ENCODE measurements around the gene COL5A1. TPM values are rescaled to one million over a fixed set of nuclear protein-coding genes. Genes with fewer than 3 reads are reported as not detected.

COL5A1 gene
- polyA plus RNA-seq, 3 donors = 7.0 to 53.3 (median 28.0) TPM

DNA sequence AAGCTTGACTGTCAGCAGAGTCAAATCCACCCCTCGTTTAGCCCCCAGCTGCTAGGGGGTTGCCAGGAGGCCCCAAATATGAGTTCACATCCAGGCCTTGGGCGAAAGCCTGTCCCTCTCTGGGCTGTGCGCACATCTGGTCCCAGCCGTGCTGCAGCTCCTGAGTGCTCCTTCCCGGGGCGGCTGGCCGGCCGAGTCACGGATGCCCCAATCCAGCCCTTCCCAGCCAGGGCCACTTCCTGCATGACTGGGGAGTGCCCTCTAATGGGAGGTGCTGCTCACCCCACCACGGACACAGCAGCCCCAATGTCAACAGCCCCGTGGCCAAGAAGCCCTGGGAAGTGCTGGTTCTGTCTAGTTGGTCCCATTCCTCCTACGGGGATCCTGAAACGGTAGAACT is 135.6 kb downstream of the COL5A1 start:
- H3K27ac ChIP-seq (ENCODE audit: low read depth, low read length) = no peak overlapping the region
- WGBS, 3 donors = 82 to 85% (median 85%) methylated on average over 13 of the region's 13 CpGs

DNA sequence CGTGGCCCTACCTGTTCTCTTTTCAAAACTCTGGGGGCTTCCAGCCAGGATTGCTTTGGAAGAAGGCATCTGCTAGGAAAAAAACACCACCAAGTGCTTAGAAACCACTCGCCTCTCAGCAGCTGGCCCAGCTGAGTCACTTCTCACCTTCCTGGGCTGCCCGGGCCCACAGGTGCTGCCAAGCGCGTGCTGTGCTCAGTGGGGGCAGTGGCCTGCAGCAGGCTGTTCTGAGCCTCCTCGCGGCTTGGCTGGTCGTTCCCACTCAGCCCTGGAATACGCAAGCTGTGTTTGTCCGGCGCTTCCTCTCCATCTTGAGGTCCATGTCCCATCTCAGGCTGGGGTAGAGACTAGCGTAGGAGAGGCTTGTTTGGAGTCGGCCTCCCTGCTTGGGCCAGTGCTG is 136.6 kb downstream of the COL5A1 start:
- no peak overlapping the region for H3K27ac ChIP-seq (ENCODE audit: low read depth, low read length)
- 71 to 85% (median 81%) methylated on average over 13 of the region's 13 CpGs for WGBS, 3 donors

DNA sequence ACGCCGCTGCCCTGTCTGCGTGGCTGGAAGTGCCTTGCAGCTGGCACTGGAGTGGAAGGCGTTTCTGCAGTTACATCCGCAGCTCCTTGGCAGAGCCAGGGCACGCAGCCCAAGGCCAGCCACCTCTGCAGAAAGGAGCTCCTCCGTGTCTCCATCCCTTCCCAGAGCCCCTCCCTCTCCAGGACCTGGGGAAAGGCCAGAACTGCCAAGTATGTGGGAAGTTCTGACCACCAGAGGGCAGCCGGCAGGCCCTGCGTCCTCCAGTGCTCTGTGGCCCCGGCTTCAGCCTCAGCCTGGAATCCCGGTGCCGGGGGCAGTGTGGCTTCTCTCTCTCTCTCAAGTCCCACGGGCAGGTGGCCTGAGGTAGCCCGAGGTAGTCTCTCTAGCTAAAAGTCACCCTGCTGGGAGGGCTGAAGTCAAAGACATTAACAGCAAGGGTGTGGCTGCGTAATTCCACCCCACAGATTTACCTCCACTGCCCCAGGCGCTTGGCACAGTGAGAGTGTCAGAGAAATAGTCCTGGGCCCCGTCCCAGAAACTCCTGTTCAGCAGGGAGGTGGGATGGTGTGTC is 137.3 kb downstream of the COL5A1 start:
- WGBS, 3 donors = 46 to 63% (median 60%) methylated on average over 17 of the region's 17 CpGs
- no peak overlapping the region for H3K27ac ChIP-seq (ENCODE audit: low read depth, low read length)

- no peak overlapping the region for H3K27ac ChIP-seq (ENCODE audit: low read depth, low read length)
- WGBS, 3 donors = 88 to 89% (median 88%) methylated on average over 8 of the region's 8 CpGs
Observed at GRCh38 chr9:134779640-134780039, 138.0 kb downstream of the COL5A1 start.

DNA sequence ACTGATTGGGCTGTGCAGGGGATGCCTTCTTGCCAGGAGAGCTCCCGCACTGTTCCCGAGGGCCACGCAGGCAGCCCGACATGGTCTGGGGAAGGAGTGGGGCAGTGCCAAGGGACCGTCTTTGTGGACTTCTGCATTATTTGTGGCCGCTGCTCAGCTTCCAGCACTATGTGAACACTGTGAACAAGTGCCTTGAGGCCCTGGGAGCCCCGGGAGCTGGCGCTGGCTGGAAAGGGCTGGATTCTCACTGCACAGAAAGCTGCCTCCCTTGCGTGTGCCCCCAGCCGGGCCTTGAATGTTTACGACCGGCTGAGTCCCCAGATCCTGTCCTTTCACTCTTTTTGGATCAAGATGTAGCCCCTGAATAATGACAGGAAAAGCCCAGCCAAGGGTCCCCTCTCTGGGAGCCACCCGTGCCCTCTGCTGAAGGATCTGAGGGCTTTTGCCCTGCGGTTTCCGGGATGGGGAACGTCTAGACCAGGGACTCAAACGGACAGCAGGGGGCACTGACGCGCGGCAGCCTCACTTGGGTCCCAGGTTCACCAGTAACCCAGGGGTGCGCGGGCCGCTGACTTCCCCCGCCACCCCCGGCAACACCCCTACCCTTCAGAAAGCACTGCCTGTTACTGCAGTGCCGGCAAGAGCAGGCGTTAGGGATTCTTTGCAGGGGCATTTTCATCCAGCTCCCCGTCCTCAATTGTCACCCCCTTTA is 140.1 kb downstream of the COL5A1 start:
- H3K27ac ChIP-seq (ENCODE audit: low read depth, low read length) = no peak overlapping the region
- WGBS, 3 donors = 70 to 79% (median 79%) methylated on average over 28 of the region's 28 CpGs

GRCh38 chr9:134782921-134783698 is 141.5 kb downstream of the COL5A1 start:
- no peak overlapping the region for H3K27ac ChIP-seq (ENCODE audit: low read depth, low read length)

DNA sequence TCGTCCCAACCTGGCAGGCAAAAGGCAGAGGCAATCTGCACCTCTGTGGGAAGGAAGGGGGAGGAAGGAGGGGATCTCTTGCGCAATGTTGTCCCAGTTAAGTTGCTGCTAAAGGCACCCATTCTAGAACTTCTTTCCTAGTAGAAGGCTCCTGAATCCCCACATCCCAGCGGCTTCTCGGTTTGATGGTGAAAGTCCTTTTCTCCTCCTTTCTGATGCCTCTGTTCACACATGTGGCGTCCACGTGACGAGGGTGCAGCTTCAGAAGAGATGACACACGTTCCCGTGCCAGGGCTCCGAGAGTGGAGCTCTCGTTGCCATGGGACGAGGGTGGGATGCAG is 142.1 kb downstream of the COL5A1 start:
- WGBS, 3 donors = 67 to 76% (median 74%) methylated on average over 12 of the region's 12 CpGs
- H3K27ac ChIP-seq (ENCODE audit: low read depth, low read length) = no peak overlapping the region

More at GRCh38 chr9:134782921-134783698, 141.5 kb downstream of the COL5A1 start:
- WGBS, 3 donors = 66 to 72% (median 70%) methylated on average over 32 to 33 of the region's 33 CpGs

- H3K27ac ChIP-seq (ENCODE audit: low read depth, low read length) = no peak overlapping the region
- WGBS, 3 donors = 66 to 74% (median 70%) methylated on average over 19 to 23 of the region's 23 CpGs
Observed at GRCh38 chr9:134784577-134785305, 143.1 kb downstream of the COL5A1 start.

DNA sequence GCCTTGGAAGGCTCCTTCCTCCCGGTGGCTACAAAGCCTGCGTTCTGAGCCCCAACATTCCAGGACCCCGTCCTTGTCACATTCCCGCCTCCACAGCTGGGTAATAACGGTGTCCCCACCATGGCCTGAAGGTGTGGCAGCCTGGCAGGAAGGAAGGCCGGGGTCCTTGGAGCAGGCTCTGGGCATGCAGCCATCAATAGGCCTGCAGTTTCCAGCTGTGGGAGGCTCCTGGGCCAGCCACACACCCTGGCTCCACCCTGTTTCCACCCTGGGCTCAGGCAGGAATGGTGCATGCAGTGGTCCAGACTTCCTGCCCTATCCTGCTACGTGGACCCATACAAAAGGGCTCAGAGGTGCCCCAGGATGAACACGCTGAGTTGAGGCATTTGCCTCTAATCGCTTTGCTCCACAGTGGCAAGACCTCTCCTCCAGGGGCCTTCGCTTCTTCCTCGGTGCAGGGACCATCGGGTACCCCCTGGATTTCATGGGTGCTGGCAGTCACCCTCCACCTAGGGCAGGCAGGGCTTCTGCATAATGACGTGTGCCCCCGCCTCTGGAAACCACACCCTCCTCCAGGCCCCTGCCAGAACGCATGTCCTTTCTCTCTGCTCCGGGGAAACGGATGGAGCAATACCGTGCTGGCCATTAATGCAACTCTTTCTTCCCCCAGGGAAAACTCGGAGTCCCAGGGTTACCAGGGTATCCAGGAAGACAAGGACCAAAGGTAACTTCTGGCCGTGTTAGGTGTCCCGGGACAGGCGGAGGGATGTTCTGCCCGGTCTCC is 143.9 kb downstream of the COL5A1 start:
- H3K27ac ChIP-seq (ENCODE audit: low read depth, low read length) = no peak overlapping the region
- 64 to 70% (median 65%) methylated on average over 23 of the region's 23 CpGs for WGBS, 3 donors

DNA sequence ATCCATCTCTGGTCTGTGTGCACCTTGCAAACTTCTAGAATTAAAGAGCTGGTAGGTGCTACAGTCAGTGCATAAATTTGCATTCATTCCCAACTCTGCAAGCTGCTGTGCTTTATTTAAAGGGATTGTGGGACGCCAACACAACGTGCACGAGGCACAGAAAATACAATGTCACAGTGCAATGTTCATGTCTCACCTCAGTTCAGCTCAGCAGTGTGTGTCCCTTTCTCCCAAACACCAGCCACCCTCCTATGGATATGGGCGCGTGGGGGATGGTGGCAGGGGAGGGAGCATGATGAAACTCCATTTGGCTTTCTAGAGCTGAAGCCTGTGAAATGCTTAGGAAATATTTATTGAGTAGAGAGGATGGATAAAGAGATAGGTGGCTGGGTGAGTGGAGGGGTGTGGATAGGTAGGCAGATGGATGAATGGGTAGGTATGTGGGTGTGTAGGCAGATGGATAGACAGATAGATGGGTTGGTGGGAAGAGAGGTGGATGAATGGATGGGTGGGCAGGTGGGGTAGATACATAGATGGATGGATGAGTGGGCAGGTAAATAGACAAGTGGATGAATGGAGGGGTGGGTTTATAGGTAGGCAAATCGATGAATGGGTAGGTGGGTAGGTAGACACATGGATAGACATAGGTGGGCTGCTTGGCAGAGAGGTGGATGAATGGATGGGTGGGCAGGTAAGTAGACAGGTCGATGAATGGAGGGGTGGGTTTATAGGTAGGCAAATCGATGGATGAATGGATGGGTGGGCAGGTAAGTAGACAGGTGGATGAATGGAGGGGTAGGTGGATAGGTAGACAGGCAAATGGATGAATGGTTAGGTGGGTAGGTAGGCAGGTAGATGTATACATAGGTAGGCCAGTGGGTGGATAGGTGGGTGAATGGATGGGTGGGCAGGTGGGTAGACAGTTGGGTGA is 146.3 kb downstream of the COL5A1 start:
- H3K27ac ChIP-seq (ENCODE audit: low read depth, low read length) = no peak overlapping the region
- WGBS, 3 donors = 72 to 89% (median 77%) methylated on average over 8 of the region's 8 CpGs

DNA sequence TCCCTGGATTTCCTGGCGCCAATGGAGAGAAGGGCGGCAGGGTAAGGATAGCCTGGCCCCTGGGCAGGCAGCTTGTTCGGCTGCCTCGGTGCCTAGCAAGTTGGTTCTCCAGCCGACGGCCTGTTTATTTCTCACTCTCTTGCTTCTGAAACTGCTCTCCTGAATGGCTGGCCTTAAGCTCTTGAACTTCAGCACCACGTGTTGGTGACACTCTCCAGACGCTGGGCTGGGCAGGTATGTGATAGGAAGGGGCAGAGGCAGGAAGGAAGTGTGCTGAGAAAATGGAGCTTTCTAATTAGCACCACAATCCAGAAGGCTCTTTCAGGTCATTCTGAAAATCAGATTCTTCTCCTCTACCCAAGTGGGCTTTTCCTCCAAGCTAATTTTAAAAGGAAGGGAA is 147.6 kb downstream of the COL5A1 start:
- no peak overlapping the region for H3K27ac ChIP-seq (ENCODE audit: low read depth, low read length)
- WGBS, 3 donors = 56 to 70% (median 65%) methylated on average over 7 to 8 of the region's 8 CpGs

- no peak overlapping the region for H3K27ac ChIP-seq (ENCODE audit: low read depth, low read length)
- WGBS, 3 donors = 76 to 89% (median 88%) methylated on average over 9 of the region's 9 CpGs
Observed at GRCh38 chr9:134791009-134791408, 149.4 kb downstream of the COL5A1 start.

DNA sequence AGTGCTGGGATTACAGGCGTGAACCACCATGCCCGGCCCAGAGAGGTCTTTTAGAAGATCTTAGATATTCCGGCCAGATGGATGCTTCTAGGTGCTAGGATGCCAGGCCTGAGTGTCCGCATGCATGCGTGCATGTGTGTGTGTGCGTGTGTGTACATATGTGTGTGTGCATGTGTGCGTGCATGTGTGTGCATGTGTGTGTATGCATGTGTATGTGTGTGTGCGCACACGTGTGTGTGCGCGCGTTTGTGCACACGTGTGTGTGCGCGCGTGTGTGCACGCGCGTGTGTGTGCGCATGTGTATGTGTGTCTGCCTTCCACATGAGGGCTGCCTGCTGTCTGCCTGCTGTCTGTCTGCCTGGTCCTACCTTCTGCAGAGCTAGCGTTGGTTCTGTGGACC is 151.0 kb downstream of the COL5A1 start:
- WGBS, 3 donors = 48 to 90% (median 55%) methylated on average over 13 to 21 of the region's 21 CpGs
- no peak overlapping the region for H3K27ac ChIP-seq (ENCODE audit: low read depth, low read length)

DNA sequence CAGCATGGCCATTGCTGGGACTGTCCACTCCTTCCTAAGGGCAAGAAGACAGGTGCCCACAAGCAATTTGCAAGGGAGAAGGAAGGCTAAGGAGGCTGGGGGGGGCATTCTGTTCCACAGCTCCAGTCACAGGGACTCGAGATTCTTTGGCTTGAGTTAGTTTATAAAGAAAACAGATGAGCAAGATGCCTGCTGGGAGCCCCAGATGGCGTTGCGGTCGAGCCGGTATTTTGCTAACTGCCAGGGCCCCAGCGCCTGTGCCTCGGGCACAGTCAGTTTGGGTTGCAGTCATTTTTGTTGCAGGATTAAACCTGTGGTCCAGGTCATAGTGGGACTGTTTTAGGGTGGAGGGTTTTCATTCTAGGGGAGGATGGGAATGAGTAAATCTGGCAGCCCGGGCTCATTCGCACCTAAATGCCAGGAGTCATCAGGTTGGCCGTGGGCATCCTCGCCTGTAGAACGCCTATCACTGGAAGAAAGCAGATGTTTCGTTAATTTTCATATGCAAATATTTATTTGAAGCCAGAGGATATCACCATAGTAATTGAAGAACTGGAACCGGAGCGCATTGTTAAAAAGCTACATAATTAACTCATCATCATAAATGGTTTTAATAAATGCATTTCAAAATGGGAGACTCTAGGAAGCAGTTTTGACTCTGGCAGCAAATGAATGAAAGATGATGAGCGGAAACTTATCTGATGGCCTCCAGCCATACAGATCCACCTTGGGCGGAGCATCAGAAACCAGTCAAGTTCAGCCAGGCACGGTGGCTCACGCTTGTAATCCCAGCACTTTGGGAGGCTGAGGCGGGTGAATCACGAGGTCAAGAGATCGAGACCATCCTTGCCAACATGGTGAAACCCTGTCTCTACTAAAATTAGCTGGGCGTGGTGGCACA is 151.9 kb downstream of the COL5A1 start:
- WGBS, 3 donors = 84 to 90% (median 89%) methylated on average over 23 of the region's 23 CpGs

DNA sequence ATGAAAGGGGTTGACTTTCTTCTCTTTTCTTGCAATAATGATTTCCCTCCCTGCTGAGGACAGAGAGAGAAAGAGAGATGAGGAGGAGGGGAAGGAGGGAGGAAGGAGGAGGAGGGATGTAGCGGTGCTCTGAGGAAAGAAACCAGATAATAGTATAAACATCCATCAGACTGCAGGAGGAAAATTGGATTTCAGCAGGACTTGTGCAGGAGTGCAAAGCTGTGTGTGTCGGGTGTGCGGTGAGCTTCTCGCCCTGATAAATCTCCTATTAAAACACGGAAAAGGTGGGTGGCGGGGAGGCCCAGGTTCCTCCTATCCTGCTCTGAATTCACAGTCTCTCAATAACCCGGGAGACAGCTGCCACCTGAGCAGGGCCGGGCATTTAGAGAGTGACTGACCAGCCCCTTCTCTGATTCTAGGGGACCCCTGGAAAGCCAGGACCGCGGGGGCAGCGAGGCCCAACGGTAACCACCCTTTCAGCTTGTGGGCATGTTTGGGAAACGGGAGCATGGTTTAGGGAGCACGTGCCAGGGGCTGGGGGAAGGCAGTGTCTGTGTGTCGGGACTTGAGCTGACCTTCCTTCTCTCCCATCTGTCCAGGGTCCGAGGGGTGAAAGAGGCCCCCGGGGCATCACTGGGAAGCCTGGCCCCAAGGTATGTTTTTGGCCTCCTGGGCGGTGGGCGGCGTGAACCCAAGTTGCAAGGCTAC is 153.2 kb downstream of the COL5A1 start:
- no peak overlapping the region for H3K27ac ChIP-seq (ENCODE audit: low read depth, low read length)
- 82 to 87% (median 85%) methylated on average over 18 to 20 of the region's 20 CpGs for WGBS, 3 donors

More for the DNA sequence above, 151.9 kb downstream of the COL5A1 start:
- no peak overlapping the region for H3K27ac ChIP-seq (ENCODE audit: low read depth, low read length)

- no peak overlapping the region for H3K27ac ChIP-seq (ENCODE audit: low read depth, low read length)
- 46 to 76% (median 51%) methylated on average over 8 of the region's 8 CpGs for WGBS, 3 donors
Observed at GRCh38 chr9:134795446-134795845, 153.8 kb downstream of the COL5A1 start.

Data from adipose tissue (tissue), 3 donors.